Measurements from ENCODE around the gene PLEKHA7. TPM values are rescaled to one million over a fixed set of nuclear protein-coding genes. Genes with fewer than 3 reads are reported as not detected.

PLEKHA7 gene
- total RNA-seq, 1 donor from 2014 or later = 18.2 TPM

DNA sequence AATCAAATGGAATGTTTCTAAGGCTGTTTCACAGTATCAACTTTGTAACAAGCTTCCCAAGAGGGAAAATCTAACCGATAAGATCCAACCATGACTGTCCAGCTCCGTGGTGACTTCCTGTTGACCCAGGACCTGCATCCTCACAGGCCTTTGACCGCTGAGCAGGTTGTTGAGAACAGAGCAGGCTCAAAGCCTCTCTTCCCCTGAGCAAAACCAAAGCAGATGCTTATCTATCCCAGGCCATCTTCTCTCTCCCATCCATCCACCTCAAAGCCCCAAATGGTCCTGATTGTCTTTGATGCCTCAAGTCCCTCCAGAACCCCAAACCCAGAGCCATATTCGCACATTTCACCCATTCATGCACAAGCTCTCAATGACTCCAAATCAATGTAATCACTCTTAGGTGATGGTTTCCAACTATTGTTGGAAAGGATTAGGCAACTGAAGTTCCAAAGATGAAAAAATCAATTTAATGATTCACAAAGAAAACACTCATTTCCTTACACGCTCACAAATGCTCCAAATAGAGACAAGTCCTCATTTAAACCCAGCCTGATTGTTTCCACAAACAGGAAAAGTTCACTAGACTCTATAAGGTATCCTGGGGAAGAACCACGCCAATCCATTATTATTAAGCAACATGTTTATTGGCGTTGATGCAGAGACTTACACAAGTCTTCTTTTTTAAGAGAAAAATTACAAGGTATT, 227.0 kb downstream of the PLEKHA7 start:
- no peaks in the 10 kb centered on the region for H3K9me3 Mint-ChIP-seq
- peaks cover 2% of the 10 kb centered on the region for H3K36me3 Mint-ChIP-seq (ENCODE audit: low read depth)
- H3K4me3 Mint-ChIP-seq = no peak overlapping the region
- H3K4me1 Mint-ChIP-seq = peaks cover 38% of the 10 kb centered on the region
- no peak overlapping the region for H3K27ac Mint-ChIP-seq (ENCODE audit: unreplicated experiment)
- H3K27me3 Mint-ChIP-seq (ENCODE audit: low read depth) = peaks cover 3% of the 10 kb centered on the region
- no peak for TF ChIP-seq CTCF (conservative IDR thresholded peaks at IDR 0.05)
- no peak for DNase-seq (ENCODE audit: low read depth, low spot score)

DNA sequence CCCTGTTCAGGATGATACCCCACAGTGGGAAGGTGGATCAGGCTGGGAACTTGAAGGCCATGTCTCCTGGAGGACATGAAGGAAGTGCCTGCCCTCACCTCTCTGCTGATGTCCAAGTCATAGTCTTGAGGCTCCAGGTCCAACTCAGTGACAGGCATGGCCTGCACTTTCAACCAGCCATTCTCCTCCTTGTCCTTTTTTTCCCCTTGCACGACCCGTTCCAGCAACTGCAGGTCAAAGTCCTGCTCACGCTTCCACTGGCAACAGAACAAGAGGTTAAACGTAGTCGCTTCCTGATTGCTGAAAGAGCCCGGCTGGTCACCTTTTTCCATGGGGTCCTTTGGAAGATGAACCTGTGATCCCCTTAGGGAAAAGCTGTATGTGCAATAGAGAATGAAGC, 228.1 kb downstream of the PLEKHA7 start:
- Mint-ChIP-seq H3K27me3 (ENCODE audit: low read depth) (peaks cover 3% of the 10 kb centered on the region), H3K4me1 (peaks cover 35% of the 10 kb centered on the region), H3K27ac (ENCODE audit: unreplicated experiment) (no peak overlapping the region), H3K9me3 (no peaks in the 10 kb centered on the region), H3K4me3 (no peak overlapping the region), H3K36me3 (ENCODE audit: low read depth) (peaks cover 2% of the 10 kb centered on the region)
- DNase-seq (ENCODE audit: low read depth, low spot score) = no peak
- TF ChIP-seq CTCF (conservative IDR thresholded peaks at IDR 0.05) = no peak

- Mint-ChIP-seq H3K9me3 (no peaks in the 10 kb centered on the region), H3K27ac (ENCODE audit: unreplicated experiment) (no peak overlapping the region), H3K36me3 (ENCODE audit: low read depth) (peaks cover 2% of the 10 kb centered on the region), H3K4me3 (peak overlapping the region; percentile 16), H3K27me3 (ENCODE audit: low read depth) (peaks cover 3% of the 10 kb centered on the region), H3K4me1 (peaks cover 35% of the 10 kb centered on the region)
- TF ChIP-seq CTCF (conservative IDR thresholded peaks at IDR 0.05) = peak; percentile 81
- DNase-seq (ENCODE audit: low read depth, low spot score) = peak; percentile 78
Observed at GRCh38 chr11:16785520-16786128, 228.6 kb downstream of the PLEKHA7 start.

- peaks cover 37% of the 10 kb centered on the region for H3K4me1 Mint-ChIP-seq
- no peak overlapping the region for H3K4me3 Mint-ChIP-seq
- H3K27ac Mint-ChIP-seq (ENCODE audit: unreplicated experiment) = no peak overlapping the region
- no peak for TF ChIP-seq CTCF (conservative IDR thresholded peaks at IDR 0.05)
- no peaks in the 10 kb centered on the region for H3K9me3 Mint-ChIP-seq
- H3K36me3 Mint-ChIP-seq (ENCODE audit: low read depth) = peaks cover 2% of the 10 kb centered on the region
- peaks cover 3% of the 10 kb centered on the region for H3K27me3 Mint-ChIP-seq (ENCODE audit: low read depth)
- DNase-seq (ENCODE audit: low read depth, low spot score) = no peak
Observed at GRCh38 chr11:16784666-16785065, 229.5 kb downstream of the PLEKHA7 start.

DNA sequence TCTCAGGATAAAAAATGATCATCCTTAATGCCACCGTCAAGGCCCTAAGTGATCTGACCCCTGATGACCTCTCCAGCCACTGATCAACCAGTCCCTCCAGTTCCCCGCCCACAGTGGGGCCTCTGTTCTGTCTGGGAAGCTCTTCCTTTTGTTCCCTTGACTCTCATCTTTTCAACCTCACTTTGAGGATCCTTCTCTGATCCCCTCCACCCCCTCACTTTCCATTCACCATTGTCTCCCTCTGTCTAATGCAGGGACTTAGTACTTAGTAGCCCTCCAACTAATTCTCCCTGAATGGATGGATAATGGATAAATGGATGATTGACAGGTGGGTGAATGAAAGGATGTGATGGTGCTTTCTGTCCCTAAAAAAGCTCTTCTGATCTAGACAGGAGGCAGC, 230.1 kb downstream of the PLEKHA7 start:
- H3K36me3 Mint-ChIP-seq (ENCODE audit: low read depth) = peaks cover 2% of the 10 kb centered on the region
- H3K27me3 Mint-ChIP-seq (ENCODE audit: low read depth) = peaks cover 3% of the 10 kb centered on the region
- DNase-seq (ENCODE audit: low read depth, low spot score) = no peak
- peak overlapping the region; percentile 17 for H3K27ac Mint-ChIP-seq (ENCODE audit: unreplicated experiment)
- peaks cover 40% of the 10 kb centered on the region for H3K4me1 Mint-ChIP-seq
- no peak for TF ChIP-seq CTCF (conservative IDR thresholded peaks at IDR 0.05)
- H3K9me3 Mint-ChIP-seq = no peaks in the 10 kb centered on the region
- peak overlapping the region; percentile 13 for H3K4me3 Mint-ChIP-seq
